ENCODE data around the gene PCMTD2.

Gene PCMTD2

GRCh38 chr20:64244281-64244805 lies 11.2 kb upstream of the PCMTD2 start:
- DNase-seq (ENCODE audit: low read depth): no peak
- TF ChIP-seq, protein P1, sequence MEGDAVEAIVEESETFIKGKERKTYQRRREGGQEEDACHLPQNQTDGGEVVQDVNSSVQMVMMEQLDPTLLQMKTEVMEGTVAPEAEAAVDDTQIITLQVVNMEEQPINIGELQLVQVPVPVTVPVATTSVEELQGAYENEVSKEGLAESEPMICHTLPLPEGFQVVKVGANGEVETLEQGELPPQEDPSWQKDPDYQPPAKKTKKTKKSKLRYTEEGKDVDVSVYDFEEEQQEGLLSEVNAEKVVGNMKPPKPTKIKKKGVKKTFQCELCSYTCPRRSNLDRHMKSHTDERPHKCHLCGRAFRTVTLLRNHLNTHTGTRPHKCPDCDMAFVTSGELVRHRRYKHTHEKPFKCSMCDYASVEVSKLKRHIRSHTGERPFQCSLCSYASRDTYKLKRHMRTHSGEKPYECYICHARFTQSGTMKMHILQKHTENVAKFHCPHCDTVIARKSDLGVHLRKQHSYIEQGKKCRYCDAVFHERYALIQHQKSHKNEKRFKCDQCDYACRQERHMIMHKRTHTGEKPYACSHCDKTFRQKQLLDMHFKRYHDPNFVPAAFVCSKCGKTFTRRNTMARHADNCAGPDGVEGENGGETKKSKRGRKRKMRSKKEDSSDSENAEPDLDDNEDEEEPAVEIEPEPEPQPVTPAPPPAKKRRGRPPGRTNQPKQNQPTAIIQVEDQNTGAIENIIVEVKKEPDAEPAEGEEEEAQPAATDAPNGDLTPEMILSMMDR (IDR thresholded peaks at IDR 0.05; ENCODE audit: control insufficient read depth, extremely low read depth, insufficient read depth): no peak
- H3K4me3 ChIP-seq (ENCODE audit: low read depth, low read length): no peak overlapping the region

GRCh38 chr20:64244870-64245603 lies 10.5 kb upstream of the PCMTD2 start:
- DNase-seq (ENCODE audit: low read depth): no peak
- H3K4me3 ChIP-seq (ENCODE audit: low read depth, low read length): no peak overlapping the region
- TF ChIP-seq, protein P1 (IDR thresholded peaks at IDR 0.05; ENCODE audit: control insufficient read depth, extremely low read depth, insufficient read depth): no peak

GRCh38 chr20:64245746-64246595 lies 9.6 kb upstream of the PCMTD2 start:
- H3K4me3 ChIP-seq (ENCODE audit: low read depth, low read length): no peak overlapping the region
- TF ChIP-seq, protein P1 (IDR thresholded peaks at IDR 0.05; ENCODE audit: control insufficient read depth, extremely low read depth, insufficient read depth): no peak
- DNase-seq (ENCODE audit: low read depth): no peak

- TF ChIP-seq, protein P1 (IDR thresholded peaks at IDR 0.05; ENCODE audit: control insufficient read depth, extremely low read depth, insufficient read depth): no peak
- DNase-seq (ENCODE audit: low read depth): no peak
- H3K4me3 ChIP-seq (ENCODE audit: low read depth, low read length): no peak overlapping the region
These were observed 8.8 kb upstream of the PCMTD2 start for GRCh38 chr20:64246616-64247306.

DNA sequence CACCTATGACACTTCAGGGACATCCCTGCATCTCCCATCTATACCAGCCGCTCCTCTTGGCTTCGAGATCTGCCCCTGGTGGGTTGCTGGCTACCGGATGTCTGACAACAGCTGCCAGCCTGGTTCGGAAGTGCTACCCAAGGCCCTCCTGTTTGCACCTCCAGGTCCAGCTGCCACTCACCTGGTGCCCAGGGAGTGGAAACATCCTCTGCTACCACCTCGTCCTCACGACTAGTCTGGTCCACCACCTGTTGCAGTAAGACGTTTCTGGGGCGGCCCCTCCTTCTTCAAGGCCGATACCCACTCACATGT lies 8.3 kb upstream of the PCMTD2 start:
- no peak for DNase-seq (ENCODE audit: low read depth)
- no peak overlapping the region for H3K4me3 ChIP-seq (ENCODE audit: low read depth, low read length)
- TF ChIP-seq, protein P1 (IDR thresholded peaks at IDR 0.05; ENCODE audit: control insufficient read depth, extremely low read depth, insufficient read depth): no peak

DNA sequence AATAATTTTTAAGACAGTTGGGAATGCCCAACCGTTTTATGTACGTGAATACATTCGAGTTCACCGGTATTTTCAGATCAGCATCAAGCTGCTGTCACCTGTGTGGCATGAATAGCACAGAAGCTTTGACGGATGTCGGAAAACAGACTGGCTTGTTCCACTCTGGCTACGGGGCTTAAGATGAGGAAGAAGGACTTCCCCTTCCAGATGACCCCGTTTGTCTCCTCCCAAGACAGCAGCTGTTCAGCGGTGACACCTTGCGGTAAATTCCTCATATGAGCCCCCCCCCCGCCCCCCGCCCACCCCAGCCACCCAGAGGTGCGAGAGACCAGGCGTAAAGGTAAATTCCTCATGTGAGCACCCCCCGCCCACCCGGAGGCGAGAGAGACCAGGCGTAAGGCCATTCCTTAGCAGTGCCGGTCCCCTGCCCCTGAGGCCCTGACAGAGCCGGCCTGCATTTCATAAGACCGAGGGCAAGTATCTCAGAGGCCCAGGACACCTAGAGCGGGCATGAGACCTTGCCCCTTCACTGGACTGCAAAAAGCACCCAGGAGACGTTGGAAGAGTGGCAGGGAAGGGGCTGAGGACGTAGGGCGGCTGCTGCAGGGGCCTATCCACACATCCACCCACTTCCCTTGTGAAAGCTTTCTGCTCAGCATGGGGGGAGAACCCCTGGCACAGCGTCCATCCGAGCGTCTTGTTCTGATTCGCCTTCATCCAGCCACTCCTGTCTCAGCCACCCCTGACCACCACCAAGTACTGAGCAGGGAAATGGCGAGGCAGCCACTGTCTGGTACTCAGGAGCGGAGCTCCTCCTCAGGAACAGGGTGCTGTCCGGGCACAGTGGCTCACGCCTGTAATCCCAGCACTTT lies 7.3 kb upstream of the PCMTD2 start:
- DNase-seq (ENCODE audit: low read depth): no peak
- no peak overlapping the region for H3K4me3 ChIP-seq (ENCODE audit: low read depth, low read length)

More for the DNA sequence above, 7.3 kb upstream of the PCMTD2 start:
- TF ChIP-seq, protein P1 (IDR thresholded peaks at IDR 0.05; ENCODE audit: control insufficient read depth, extremely low read depth, insufficient read depth): no peak

All from LNCaP clone FGC (cell line).